ENCODE results near the gene VENTX. TPM values are rescaled to one million over a fixed set of nuclear protein-coding genes. Genes with fewer than 3 reads are reported as not detected.

Gene VENTX
- total RNA-seq, 1 experiment from 2014 or later: not detected

- Histone ChIP-seq H3K4me3 (replicated peaks in 1 of 2; ENCODE audit: low read depth in 1 of 2, low read length in 2 of 2) (no peak overlapping the region), H3K9me2 (ENCODE audit: insufficient read depth) (no peaks in the 10 kb centered on the region), H4K20me1 (ENCODE audit: insufficient read depth) (no peaks in the 10 kb centered on the region), H2AFZ (ENCODE audit: low read depth, low read length, poor library complexity, severe bottlenecking) (no peak overlapping the region), H3K4me1 (ENCODE audit: control insufficient read depth in 1 of 2, insufficient read depth in 2 of 2, low read length in 2 of 2) (no peaks in the 10 kb centered on the region), H3K9ac (ENCODE audit: low read length) (no peak overlapping the region), H3K27ac (ENCODE audit: low read depth, low read length) (no peak overlapping the region), H3K27me3 (ENCODE audit: insufficient read depth, low read length) (no peaks in the 10 kb centered on the region), H3K4me2 (ENCODE audit: low read length) (no peak overlapping the region), H3K79me2 (ENCODE audit: insufficient read depth, low read length) (no peaks in the 10 kb centered on the region), H3K36me3 (ENCODE audit: control insufficient read depth in 1 of 2, insufficient read depth in 2 of 2, low read length in 2 of 2) (no peaks in the 10 kb centered on the region), H3K9me3 (ENCODE audit: control insufficient read depth in 1 of 2, insufficient read depth in 1 of 2, low read depth in 1 of 2, low read length in 2 of 2) (no peaks in the 10 kb centered on the region)
- intact Hi-C loops (cut with micrococcal nuclease): no loop called here
- ChIA-PET CTCF (no interaction called here), POLR2A (no interaction called here), RAD21 (ENCODE audit: low non-redundant PET in 1 of 2, low total read pairs in 2 of 2, uncharacterized antibody in 2 of 2, unreplicated experiment in 2 of 2) (no interaction called here)
- BruUV-seq (replicated peaks): no TSS peak
- DNase-seq (ENCODE audit: low read depth, low spot score) (no peak), ATAC-seq (no peak)
- no peak for TF ChIP-seq POLR2A (IDR thresholded peaks at IDR 0.05; ENCODE audit: borderline replicate concordance, extremely low read depth, insufficient read depth, insufficient read length)
- no peak for TF ChIP-seq SIN3A (IDR thresholded peaks at IDR 0.05; ENCODE audit: low read depth)
- no peak for TF ChIP-seq REST (IDR thresholded peaks at IDR 0.05; ENCODE audit: low read depth)
- TF ChIP-seq MAX (IDR thresholded peaks at IDR 0.05): no peak
- no peak for TF ChIP-seq FOSL1 (IDR thresholded peaks at IDR 0.05; ENCODE audit: low read depth)
- no peak for TF ChIP-seq SRF (IDR thresholded peaks at IDR 0.05; ENCODE audit: low read depth)
- no peak for TF ChIP-seq CBX3 (IDR thresholded peaks at IDR 0.05; ENCODE audit: low read depth)
- no peak for TF ChIP-seq ATF3 (IDR thresholded peaks at IDR 0.05)
- TF ChIP-seq POLR2AphosphoS5 (IDR thresholded peaks at IDR 0.05; ENCODE audit: low read depth, low read length): no peak
- TF ChIP-seq EZH2phosphoT487 (IDR thresholded peaks at IDR 0.05; ENCODE audit: borderline replicate concordance): no peak
- TF ChIP-seq TCF7L2 (IDR thresholded peaks at IDR 0.05; ENCODE audit: borderline replicate concordance, extremely low read depth, insufficient read depth, insufficient read length): no peak
- TF ChIP-seq ZBTB33 (IDR thresholded peaks at IDR 0.05; ENCODE audit: extremely low read depth, insufficient replicate concordance, low read length): no peak
Observed at GRCh38 chr10:133196221-133196915, 41.3 kb upstream of the VENTX start.

Data from HCT116 (cell line).